Neural cell (in vitro differentiated cells): ENCODE data around the gene MPPED1. TPM values are rescaled to one million over a fixed set of nuclear protein-coding genes. Genes with fewer than 3 reads are reported as not detected.

Source experiments
- H2AFZ ChIP-seq: fragments of 200-600, 300-800 bp; sonication (generic), shearing (Covaris generic); 2 replicates; pipeline ENCODE4 v1.6.0; 2014; ENCODE audit warnings: low read depth, mild to moderate bottlenecking, antibody characterized with exemption, low read length, moderate library complexity
- H3F3A ChIP-seq: fragments of 200-600 bp; shearing (Covaris generic); 2 replicates; pipeline ENCODE4 v1.6.1; 2016; ENCODE audit warnings: mild to moderate bottlenecking, moderate library complexity, mixed read lengths, antibody characterized with exemption, low read length; ENCODE audit not compliant: insufficient read depth, poor library complexity, severe bottlenecking
- H3K27ac ChIP-seq: fragments of 200-600, 300-800 bp; sonication (generic), shearing (Covaris generic); 2 replicates; pipeline ENCODE4 v1.5.1; 2014; ENCODE audit warnings: mild to moderate bottlenecking, low read length, moderate library complexity
- H3K27me3 ChIP-seq: fragments of 300-800, 200-600 bp; sonication (generic), shearing (Covaris generic); 2 replicates; pipeline ENCODE4 v1.6.0; 2014; ENCODE audit warnings: mild to moderate bottlenecking, low read depth, low read length, moderate library complexity; ENCODE audit not compliant: insufficient read depth
- H3K36me3 ChIP-seq: fragments of 300-800, 200-600 bp; sonication (generic), shearing (Covaris generic); 2 replicates; pipeline ENCODE4 v1.5.1; 2014; ENCODE audit warnings: mild to moderate bottlenecking, antibody characterized with exemption, low read length, moderate library complexity; ENCODE audit not compliant: insufficient read depth
- H3K4me2 ChIP-seq: fragments of 300-800, 200-600 bp; sonication (generic), shearing (Covaris generic); 2 replicates; pipeline ENCODE4 v1.6.0; 2014; ENCODE audit warnings: mild to moderate bottlenecking, low read length
- H3K4me3 ChIP-seq: fragments of 300-800, 200-600 bp; sonication (generic), shearing (Covaris generic); 2 replicates; pipeline ENCODE4 v1.5.1; 2014; ENCODE audit warnings: mild to moderate bottlenecking, low read length, moderate library complexity
- H3K79me2 ChIP-seq: fragments of 200-600 bp; shearing (Covaris generic); replicated peaks from 2 replicates; pipeline ENCODE4 v1.6.0; 2014; ENCODE audit warnings: mild to moderate bottlenecking, low read length, moderate library complexity; ENCODE audit not compliant: insufficient read depth
- H3K9ac ChIP-seq: fragments of 300-800, 200-600 bp; sonication (generic), shearing (Covaris generic); 2 replicates; pipeline ENCODE4 v1.6.1; 2016; ENCODE audit warnings: mild to moderate bottlenecking, low read length, mixed read lengths
- H3K9me2 ChIP-seq: fragments of 200-600 bp; shearing (Covaris generic); 2 replicates; pipeline ENCODE4 v1.6.1; 2016; ENCODE audit warnings: mild to moderate bottlenecking, low read length, mixed read lengths; ENCODE audit not compliant: insufficient read depth
- H3K9me3 ChIP-seq: fragments of 200-600, 300-800 bp; sonication (generic), shearing (Covaris generic); 2 replicates; pipeline ENCODE4 v1.6.1; 2016; ENCODE audit warnings: mild to moderate bottlenecking, mixed run types, low read length, moderate library complexity, mixed read lengths
- H4K20me1 ChIP-seq: fragments of 200-600 bp; shearing (Covaris generic); 2 replicates; pipeline ENCODE4 v1.6.1; 2016; ENCODE audit warnings: mild to moderate bottlenecking, mixed run types; ENCODE audit not compliant: insufficient read depth
- EP300 ChIP-seq: fragments of 450-650 bp; conservative IDR thresholded peaks from 2 replicates; pipeline ENCODE4 v1.6.1; 2014; ENCODE audit warnings: antibody characterized with exemption, mild to moderate bottlenecking, moderate library complexity; ENCODE audit not compliant: poor library complexity, severe bottlenecking
- EZH2 ChIP-seq: fragments of 200-600, 300-800 bp; shearing (Covaris generic), sonication (generic); IDR thresholded peaks from 2 replicates; pipeline ENCODE4 v1.6.1; 2014; ENCODE audit warnings: antibody characterized with exemption, low read length, borderline replicate concordance, mild to moderate bottlenecking; ENCODE audit not compliant: insufficient read depth, poor library complexity, severe bottlenecking
- MXI1 ChIP-seq: fragments of 450-650 bp; conservative IDR thresholded peaks from 2 replicates; pipeline ENCODE4 v1.6.1; 2014; ENCODE audit warnings: antibody characterized with exemption, mild to moderate bottlenecking; ENCODE audit not compliant: poor library complexity, severe bottlenecking
- POLR2AphosphoS5 ChIP-seq: IDR thresholded peaks from 2 replicates; pipeline ENCODE4 v1.6.1; 2012
- RAD21 ChIP-seq: fragments of 450-650 bp; conservative IDR thresholded peaks from 2 replicates; pipeline ENCODE4 v1.6.1; 2014; ENCODE audit warnings: antibody characterized with exemption, mild to moderate bottlenecking, moderate library complexity
- REST ChIP-seq: IDR thresholded peaks from 2 replicates; pipeline ENCODE4 v1.6.1; 2012; ENCODE audit warnings: borderline replicate concordance
- SMC3 ChIP-seq: fragments of 450-650 bp; conservative IDR thresholded peaks from 2 replicates; pipeline ENCODE4 v1.6.1; 2014; ENCODE audit warnings: antibody characterized with exemption, mild to moderate bottlenecking, moderate library complexity; ENCODE audit not compliant: poor library complexity
- TAF1 ChIP-seq: IDR thresholded peaks from 2 replicates; pipeline ENCODE4 v1.6.1; 2012; ENCODE audit warnings: low read depth
- polyA plus RNA-seq: library from polyadenylated mRNA; depleted of rRNA; stranded (reverse); fragments of >200 nt; gene quantifications from 2 replicates; pipeline ENCODE4 v1.2.3, GENCODE V29; 2014
- TF ChIP-seq, protein P1 (sequence below): fragments of 450-650 bp; IDR thresholded peaks from 2 replicates; pipeline ENCODE4 v1.5.1; 2014; ENCODE audit warnings: antibody characterized with exemption, mild to moderate bottlenecking, moderate library complexity; ENCODE audit not compliant: poor library complexity, severe bottlenecking

The MPPED1 gene
- polyA plus RNA-seq, 1 donor from 2014 or later, result 33.4 TPM

GRCh38 chr22:43398910-43399309, 12.9 kb upstream of the MPPED1 start:
- Histone ChIP-seq H3K4me3 (no peak overlapping the region), H3K27me3 (no peaks in the 10 kb centered on the region), H3K9me2 (no peaks in the 10 kb centered on the region), H3K36me3 (no peaks in the 10 kb centered on the region), H3K4me2 (no peak overlapping the region), H4K20me1 (no peaks in the 10 kb centered on the region), H3K9ac (no peak overlapping the region), H3K27ac (no peak overlapping the region), H3F3A (no peaks in the 10 kb centered on the region), H3K79me2 (no peaks in the 10 kb centered on the region), H3K9me3 (no peaks in the 10 kb centered on the region), H2AFZ (no peak overlapping the region)
- TF ChIP-seq TAF1 (no peak), POLR2AphosphoS5 (no peak), SMC3 (no peak), REST (no peak)
- TF ChIP-seq, protein P1, sequence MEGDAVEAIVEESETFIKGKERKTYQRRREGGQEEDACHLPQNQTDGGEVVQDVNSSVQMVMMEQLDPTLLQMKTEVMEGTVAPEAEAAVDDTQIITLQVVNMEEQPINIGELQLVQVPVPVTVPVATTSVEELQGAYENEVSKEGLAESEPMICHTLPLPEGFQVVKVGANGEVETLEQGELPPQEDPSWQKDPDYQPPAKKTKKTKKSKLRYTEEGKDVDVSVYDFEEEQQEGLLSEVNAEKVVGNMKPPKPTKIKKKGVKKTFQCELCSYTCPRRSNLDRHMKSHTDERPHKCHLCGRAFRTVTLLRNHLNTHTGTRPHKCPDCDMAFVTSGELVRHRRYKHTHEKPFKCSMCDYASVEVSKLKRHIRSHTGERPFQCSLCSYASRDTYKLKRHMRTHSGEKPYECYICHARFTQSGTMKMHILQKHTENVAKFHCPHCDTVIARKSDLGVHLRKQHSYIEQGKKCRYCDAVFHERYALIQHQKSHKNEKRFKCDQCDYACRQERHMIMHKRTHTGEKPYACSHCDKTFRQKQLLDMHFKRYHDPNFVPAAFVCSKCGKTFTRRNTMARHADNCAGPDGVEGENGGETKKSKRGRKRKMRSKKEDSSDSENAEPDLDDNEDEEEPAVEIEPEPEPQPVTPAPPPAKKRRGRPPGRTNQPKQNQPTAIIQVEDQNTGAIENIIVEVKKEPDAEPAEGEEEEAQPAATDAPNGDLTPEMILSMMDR, result no peak

GRCh38 chr22:43399338-43399979, 12.4 kb upstream of the MPPED1 start:
- Histone ChIP-seq H3K4me3 (no peak overlapping the region), H3K9me2 (no peaks in the 10 kb centered on the region), H3K27ac (no peak overlapping the region), H3K4me2 (no peak overlapping the region), H3K9me3 (no peaks in the 10 kb centered on the region), H2AFZ (no peak overlapping the region), H3K36me3 (no peaks in the 10 kb centered on the region), H3K79me2 (no peaks in the 10 kb centered on the region), H3K9ac (no peak overlapping the region), H4K20me1 (no peaks in the 10 kb centered on the region), H3F3A (no peaks in the 10 kb centered on the region), H3K27me3 (no peaks in the 10 kb centered on the region)
- TF ChIP-seq EZH2 (no peak), RAD21 (no peak), EP300 (no peak), REST (no peak), TAF1 (no peak), MXI1 (no peak), POLR2AphosphoS5 (no peak), SMC3 (no peak)
- TF ChIP-seq, protein P1, result no peak
